Cardiac muscle cell (in vitro differentiated cells and primary cell): ENCODE data around the gene CREB3L2. TPM values are rescaled to one million over a fixed set of nuclear protein-coding genes. Genes with fewer than 3 reads are reported as not detected.

Source experiments
- DNase-seq, 2 donors: peaks; one replicate each; pipeline versions ENCODE4 v3.0.0 to v3.0.0-alpha.2; 2010 to 2017; ENCODE audit warnings: low read depth in 1 of 2, low spot score in 1 of 2
- H3K27ac ChIP-seq: fragments of 200-600 bp; sonication (generic); 2 replicates; pipeline ENCODE4 v1.5.1; 2016
- H3K27me3 ChIP-seq: fragments of 200-600 bp; sonication (generic); 2 replicates; pipeline ENCODE4 v1.6.0; 2016; ENCODE audit warnings: control low read depth
- H3K36me3 ChIP-seq: fragments of 200-600 bp; sonication (generic); 2 replicates; pipeline ENCODE4 v1.5.1; 2016; ENCODE audit warnings: control low read depth
- H3K4me1 ChIP-seq: fragments of 200-600 bp; sonication (generic); 2 replicates; pipeline ENCODE4 v1.8.1; 2017; ENCODE audit warnings: low read depth, mild to moderate bottlenecking, mixed run types
- H3K4me3 ChIP-seq: fragments of 200-600 bp; sonication (generic); 2 replicates; pipeline ENCODE4 v1.5.1; 2016; ENCODE audit warnings: mild to moderate bottlenecking
- H3K9me3 ChIP-seq: fragments of 200-600 bp; sonication (generic); 2 replicates; pipeline ENCODE4 v1.5.1; 2017; ENCODE audit warnings: low read depth, mild to moderate bottlenecking, control low read depth
- polyA plus RNA-seq: library from polyadenylated mRNA; unstranded; fragments of >200 nt; fragmentation: Nextera tagmentation; extraction: Ambion mirVana; gene quantifications from 2 replicates; pipeline ENCODE4 v1.2.1, GENCODE V29; 2016
- total RNA-seq: library from RNA; depleted of rRNA; stranded (reverse); fragments of >200 nt; gene quantifications from 2 replicates; pipeline ENCODE4 v1.2.3, GENCODE V29; 2016
- TF ChIP-seq, protein P1 (sequence below): IDR thresholded peaks from 2 replicates; pipeline ENCODE4 v1.5.1; 2012; ENCODE audit warnings: low read depth, mild to moderate bottlenecking, low read length

The CREB3L2 gene
- total and polyA plus RNA-seq, 2 experiments from 2014 or later, result 22.1 to 24.3 TPM

DNA sequence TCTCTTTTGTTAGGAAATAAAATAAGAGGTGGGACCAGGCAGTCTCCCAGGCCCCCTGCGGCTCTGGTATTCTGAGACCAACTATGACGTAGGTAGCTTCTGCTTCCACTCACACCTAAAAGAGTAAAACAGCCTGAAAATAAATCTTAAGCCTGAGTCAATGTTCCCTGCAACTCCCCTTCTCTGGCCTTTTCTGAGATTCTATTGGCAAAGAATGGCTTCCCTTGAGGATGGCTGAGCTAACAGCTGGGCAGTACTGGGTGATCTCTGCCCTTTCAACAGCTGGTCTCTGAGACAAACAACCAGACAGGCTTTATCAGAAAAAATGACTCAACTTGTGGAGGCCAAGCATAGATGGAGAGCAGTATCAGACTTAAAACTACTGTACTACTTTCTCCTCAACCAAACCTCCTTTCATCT lies 58.7 kb downstream of the CREB3L2 start:
- Histone ChIP-seq H3K36me3 (no peaks in the 10 kb centered on the region), H3K27me3 (no peaks in the 10 kb centered on the region), H3K4me1 (peaks cover 30% of the 10 kb centered on the region), H3K4me3 (no peak overlapping the region), H3K27ac (no peak overlapping the region), H3K9me3 (no peaks in the 10 kb centered on the region)
- TF ChIP-seq, protein P1, sequence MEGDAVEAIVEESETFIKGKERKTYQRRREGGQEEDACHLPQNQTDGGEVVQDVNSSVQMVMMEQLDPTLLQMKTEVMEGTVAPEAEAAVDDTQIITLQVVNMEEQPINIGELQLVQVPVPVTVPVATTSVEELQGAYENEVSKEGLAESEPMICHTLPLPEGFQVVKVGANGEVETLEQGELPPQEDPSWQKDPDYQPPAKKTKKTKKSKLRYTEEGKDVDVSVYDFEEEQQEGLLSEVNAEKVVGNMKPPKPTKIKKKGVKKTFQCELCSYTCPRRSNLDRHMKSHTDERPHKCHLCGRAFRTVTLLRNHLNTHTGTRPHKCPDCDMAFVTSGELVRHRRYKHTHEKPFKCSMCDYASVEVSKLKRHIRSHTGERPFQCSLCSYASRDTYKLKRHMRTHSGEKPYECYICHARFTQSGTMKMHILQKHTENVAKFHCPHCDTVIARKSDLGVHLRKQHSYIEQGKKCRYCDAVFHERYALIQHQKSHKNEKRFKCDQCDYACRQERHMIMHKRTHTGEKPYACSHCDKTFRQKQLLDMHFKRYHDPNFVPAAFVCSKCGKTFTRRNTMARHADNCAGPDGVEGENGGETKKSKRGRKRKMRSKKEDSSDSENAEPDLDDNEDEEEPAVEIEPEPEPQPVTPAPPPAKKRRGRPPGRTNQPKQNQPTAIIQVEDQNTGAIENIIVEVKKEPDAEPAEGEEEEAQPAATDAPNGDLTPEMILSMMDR, result no peak
- peak in 1 of 2 donors; percentile 95 for DNase-seq

- TF ChIP-seq, protein P1, result no peak
- Histone ChIP-seq H3K27me3 (no peaks in the 10 kb centered on the region), H3K36me3 (no peaks in the 10 kb centered on the region), H3K4me1 (peaks cover 30% of the 10 kb centered on the region), H3K27ac (no peak overlapping the region), H3K4me3 (no peak overlapping the region), H3K9me3 (no peaks in the 10 kb centered on the region)
- no peak for DNase-seq
These were observed 59.3 kb downstream of the CREB3L2 start for GRCh38 chr7:137942484-137943115.

DNA sequence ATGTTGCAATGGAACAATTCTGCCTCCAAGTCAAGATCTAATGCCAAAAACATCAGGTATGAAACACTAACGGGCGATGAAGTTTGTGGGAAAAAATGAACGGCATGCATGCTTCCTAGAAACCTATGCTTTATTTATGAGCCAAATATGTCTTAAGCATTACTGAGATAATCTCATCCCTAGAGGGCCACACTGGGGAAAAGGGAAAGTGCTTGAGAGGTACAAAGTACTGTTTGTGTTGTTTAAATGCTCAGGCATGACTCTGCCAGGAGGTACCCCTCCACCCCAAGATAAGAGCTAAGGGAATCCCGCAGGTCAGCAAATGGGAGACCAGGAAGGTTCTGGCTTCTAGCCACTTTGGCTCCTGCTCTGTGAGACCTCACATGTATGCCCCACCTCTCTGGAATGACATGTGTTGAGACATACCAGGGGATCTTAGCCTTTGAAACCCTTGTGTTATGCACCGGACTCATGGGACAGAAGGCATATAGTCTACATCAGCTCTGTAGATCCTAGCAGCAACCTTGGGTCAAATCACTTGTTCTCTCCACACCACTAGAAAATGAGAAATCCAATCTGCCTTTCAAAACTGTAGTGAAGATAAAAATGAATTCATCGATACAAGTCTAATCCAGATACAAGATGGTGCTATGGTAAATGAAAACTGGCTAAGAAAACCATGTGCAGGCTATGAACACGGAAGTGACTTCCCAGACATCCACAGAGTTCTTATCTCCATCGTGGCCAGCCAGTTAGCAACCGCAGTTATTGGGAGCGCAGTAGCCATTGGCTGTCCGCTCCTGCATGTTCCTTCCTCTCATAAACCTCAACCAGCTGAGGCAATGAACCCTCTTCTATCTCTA lies 61.0 kb downstream of the CREB3L2 start:
- TF ChIP-seq, protein P1, result no peak
- no peaks in the 10 kb centered on the region for H3K27me3 ChIP-seq
- H3K4me3 ChIP-seq, result no peak overlapping the region
- no peaks in the 10 kb centered on the region for H3K36me3 ChIP-seq
- peaks cover 42% of the 10 kb centered on the region for H3K4me1 ChIP-seq
- DNase-seq, result peak; percentile 79 to 91
- no peaks in the 10 kb centered on the region for H3K9me3 ChIP-seq
- peak overlapping the region; percentile 52 for H3K27ac ChIP-seq

DNA sequence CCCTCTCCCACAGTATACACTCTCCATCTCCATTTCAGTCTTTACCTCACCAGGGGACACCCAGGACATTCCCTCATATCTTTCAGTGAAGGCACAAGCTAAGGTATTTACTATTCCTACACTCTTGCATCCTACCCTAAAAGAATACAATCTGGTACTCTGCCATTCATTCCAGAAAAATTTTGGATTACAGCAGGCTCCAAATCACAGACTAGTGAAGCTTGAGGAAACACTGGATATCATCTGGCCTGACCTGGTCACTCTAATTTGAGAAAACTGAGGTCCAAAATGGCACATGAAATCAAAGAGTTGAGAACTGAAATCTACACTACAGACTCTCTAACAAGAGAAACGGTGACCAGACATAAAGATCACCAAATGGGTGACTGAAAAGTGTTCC lies 61.7 kb downstream of the CREB3L2 start:
- no peaks in the 10 kb centered on the region for H3K36me3 ChIP-seq
- TF ChIP-seq, protein P1, result no peak
- H3K27me3 ChIP-seq, result no peaks in the 10 kb centered on the region
- no peaks in the 10 kb centered on the region for H3K9me3 ChIP-seq
- DNase-seq, result no peak
- no peak overlapping the region for H3K4me3 ChIP-seq
- H3K27ac ChIP-seq, result peak overlapping the region; percentile 48
- peaks cover 47% of the 10 kb centered on the region for H3K4me1 ChIP-seq

- Histone ChIP-seq H3K9me3 (no peaks in the 10 kb centered on the region), H3K27ac (peak overlapping the region; percentile 72), H3K36me3 (no peaks in the 10 kb centered on the region), H3K4me3 (no peak overlapping the region), H3K27me3 (no peaks in the 10 kb centered on the region), H3K4me1 (peaks cover 64% of the 10 kb centered on the region)
- TF ChIP-seq, protein P1, result no peak
- peak in 1 of 2 donors; percentile 31 for DNase-seq
These were observed 64.7 kb downstream of the CREB3L2 start for GRCh38 chr7:137937202-137937560.
